GM12878 (cell line): ENCODE results near the gene SMAD2. TPM values are rescaled to one million over a fixed set of nuclear protein-coding genes. Genes with fewer than 3 reads are reported as not detected.
A peak's percentile ranks its signal among the peaks of the same experiment; 100 is the strongest.

Experiments
- ATAC-seq: fragments of 200-7000 bp; cut with Tn5 transposase; 3 replicates; pipeline ENCODE4 v1.9.1; 2020; ENCODE audit warnings: mild to moderate bottlenecking, moderate library complexity
- BruUV-seq: library from RNA; stranded (reverse); fragments of 400-500 nt; replicated peaks from 2 replicates; lab custom pipeline; 2021; lab: Mats Ljungman, UMichigan
- CTCF ChIA-PET: fragments of 300-600 bp; sonication (Branson Sonifier 250); formaldehyde crosslinking; extraction: SDS; loops from one replicate; lab custom pipeline; 2021; ENCODE audit warnings: inconsistent platforms; lab: Yijun Ruan, JAX
- POLR2A ChIA-PET: fragments of 350-600 bp; formaldehyde crosslinking; extraction: SDS; loops from one replicate; lab custom pipeline; 2021; ENCODE audit warnings: inconsistent platforms; lab: Charles Lee
- RAD21 ChIA-PET: fragments of 300-600 bp; sonication (Branson Sonifier 250); formaldehyde crosslinking; loops from one replicate; lab custom pipeline; 2023; ENCODE audit warnings: antibody characterized with exemption; ENCODE audit not compliant: unreplicated experiment; lab: Charles Lee
- SMC1A ChIA-PET: fragments of 300-600 bp; sonication (Branson Sonifier 250); formaldehyde crosslinking; loops from one replicate; lab custom pipeline; 2023; ENCODE audit not compliant: unreplicated experiment, uncharacterized antibody; lab: Charles Lee
- DNase-seq: peaks from one replicate; pipeline ENCODE4 v3.0.0-alpha.2; 2011; ENCODE audit warnings: low read depth, low spot score
- FAIRE-seq: peaks from 3 replicates; lab custom pipeline; 2011; peaks lifted over from hg19 to GRCh38; lab: Jason Lieb, UNC
- H2AFZ ChIP-seq: 2 replicates; pipeline ENCODE4 v1.6.0; 2011; ENCODE audit warnings: low read depth, low read length, control low read depth; ENCODE audit not compliant: control insufficient read depth
- H3K27ac ChIP-seq: 2 replicates; pipeline ENCODE4 v1.5.1; 2011; ENCODE audit warnings: control low read depth; ENCODE audit not compliant: control insufficient read depth, insufficient read depth
- H3K27me3 ChIP-seq, 2 experiments: replicated peaks in 1 of 2; 2 replicates each; pipeline versions ENCODE4 v1.6.0 to v1.6.1; 2011; ENCODE audit warnings: low read length in 1 of 2; ENCODE audit not compliant: control insufficient read depth in 2 of 2, insufficient read depth in 2 of 2
- H3K36me3 ChIP-seq, 2 experiments: 2 replicates each; pipeline ENCODE4 v1.5.1; 2011; ENCODE audit warnings: low read length in 1 of 2; ENCODE audit not compliant: control insufficient read depth in 2 of 2, insufficient read depth in 2 of 2
- H3K4me1 ChIP-seq: 2 replicates; pipeline ENCODE4 v1.6.1; 2011; ENCODE audit warnings: mild to moderate bottlenecking, low read length, moderate library complexity, mixed read lengths; ENCODE audit not compliant: control insufficient read depth, insufficient read depth
- H3K4me2 ChIP-seq: 2 replicates; pipeline ENCODE4 v1.6.0; 2011; ENCODE audit warnings: control low read depth; ENCODE audit not compliant: control insufficient read depth, insufficient read depth
- H3K4me3 ChIP-seq: fragments of 200-600 bp; sonication (generic); 2 replicates; pipeline ENCODE4 v1.5.1; 2016
- H3K79me2 ChIP-seq: 2 replicates; pipeline ENCODE4 v1.6.0; 2011; ENCODE audit warnings: low read length; ENCODE audit not compliant: control insufficient read depth, insufficient read depth
- H3K9ac ChIP-seq: 2 replicates; pipeline ENCODE4 v1.8.0; 2011; ENCODE audit warnings: low read length, control low read depth, mixed read lengths; ENCODE audit not compliant: control insufficient read depth, insufficient read depth
- H3K9me3 ChIP-seq: replicated peaks from 3 replicates; pipeline ENCODE4 v1.5.1; 2011; ENCODE audit warnings: mild to moderate bottlenecking, low read length; ENCODE audit not compliant: control insufficient read depth, insufficient read depth
- H4K20me1 ChIP-seq: 2 replicates; pipeline ENCODE4 v1.6.0; 2011; ENCODE audit not compliant: control insufficient read depth, insufficient read depth
- ATF7 ChIP-seq: fragments of 450-650 bp; IDR thresholded peaks from 2 replicates; pipeline ENCODE4 v1.6.1; 2016; ENCODE audit warnings: low read depth, mild to moderate bottlenecking
- ETV6 ChIP-seq, 2 experiments: fragments of 450-650 bp in 1 of 2; IDR thresholded peaks in 1 of 2; conservative IDR thresholded peaks in 1 of 2; 2 replicates each; pipeline ENCODE4 v1.6.1; 2014; ENCODE audit warnings: antibody characterized with exemption in 1 of 2, borderline replicate concordance in 1 of 2, low read depth in 1 of 2, mild to moderate bottlenecking in 1 of 2, moderate library complexity in 1 of 2
- HDAC6 ChIP-seq: fragments of 200-600 bp; sonication (generic); IDR thresholded peaks from one replicate; pipeline ENCODE4 v1.8.0; 2017; ENCODE audit warnings: antibody characterized with exemption; ENCODE audit not compliant: unreplicated experiment
- IKZF2 ChIP-seq, 2 experiments: fragments of 450-650 bp; IDR thresholded peaks; 2 replicates each; pipeline ENCODE4 v1.6.1; 2017; ENCODE audit warnings: mild to moderate bottlenecking in 2 of 2, moderate library complexity in 2 of 2
- NFYA ChIP-seq: IDR thresholded peaks from 2 replicates; pipeline ENCODE4 v1.6.1; 2011; ENCODE audit warnings: low read depth, mild to moderate bottlenecking, low read length, improper control_type of control experiment, borderline replicate concordance
- RCOR1 ChIP-seq: conservative IDR thresholded peaks from 2 replicates; pipeline ENCODE4 v1.6.1; 2012; ENCODE audit warnings: low read depth, low read length, improper control_type of control experiment
- RFX5 ChIP-seq: IDR thresholded peaks from 2 replicates; pipeline ENCODE4 v1.6.1; 2011; ENCODE audit warnings: low read depth, low read length, improper control_type of control experiment
- SUZ12 ChIP-seq: fragments of 200-600 bp; sonication (generic); IDR thresholded peaks from one replicate; pipeline ENCODE4 v1.6.1; 2018; ENCODE audit warnings: antibody characterized with exemption, mild to moderate bottlenecking; ENCODE audit not compliant: unreplicated experiment
- TCF3 ChIP-seq: IDR thresholded peaks from 2 replicates; pipeline ENCODE4 v1.6.1; 2012; ENCODE audit warnings: low read depth, mild to moderate bottlenecking, low read length, borderline replicate concordance; ENCODE audit not compliant: insufficient read depth
- WGBS: methylation state at CpG from one replicate; pipeline ENCODE4 v1.1.6; 2016; ENCODE audit warnings: low lambda C conversion rate; ENCODE audit not compliant: insufficient replicate concordance, insufficient coverage; ENCODE audit errors: missing lambda C conversion rate; 5-methylcytosine and 5-hydroxymethylcytosine counted together
- in situ Hi-C: fragments of 300-500 bp; cut with MboI; formaldehyde crosslinking; loops from 9 replicates; pipeline ENCODE4 v1.14.3; 2018; ENCODE audit warnings: mixed read lengths
- intact Hi-C: fragments of 100-400 bp; cut with micrococcal nuclease; formaldehyde crosslinking; loops from one replicate; pipeline ENCODE4 v1.14.2; 2022; ENCODE audit not compliant: unreplicated experiment
- polyA plus RNA-seq, 11 experiments: library from polyadenylated mRNA; depleted of rRNA in 4 of 11; unstranded in 6 of 11; stranded (reverse) in 5 of 11; fragments of >200 nt; fragmentation: Nextera tagmentation in 4 of 11; fragmentation: Illumina TruSeq in 1 of 11; extraction: Ambion mirVana in 4 of 11; extraction: Trizol in 1 of 11; gene quantifications; 1 replicate in 1 of 11; 2 replicates in 10 of 11; pipeline versions ENCODE4 v1.2.1 to v1.2.3, GENCODE V29; 2011 to 2016; ENCODE audit warnings: inconsistent platforms in 2 of 11, missing spikeins in 2 of 11, low read depth in 1 of 11
- total RNA-seq, 4 experiments: library from RNA; depleted of rRNA in 3 of 4; stranded (reverse); fragments of >200 nt in 3 of 4; fragmentation: Illumina TruSeq in 1 of 4; extraction: Trizol in 1 of 4; gene quantifications; 2 replicates each; pipeline versions ENCODE4 v1.2.1 to v1.2.3, GENCODE V29; 2013 to 2021
- TF ChIP-seq, protein P1 (sequence below): fragments of 450-650 bp; conservative IDR thresholded peaks from 2 replicates; pipeline ENCODE4 v1.6.1; 2017; ENCODE audit warnings: mild to moderate bottlenecking, moderate library complexity
- TF ChIP-seq, protein P2 (sequence below): fragments of 450-650 bp; IDR thresholded peaks from 2 replicates; pipeline ENCODE4 v1.6.1; 2016; ENCODE audit warnings: mild to moderate bottlenecking
- TF ChIP-seq, protein P3 (sequence below): fragments of 450-650 bp; formaldehyde crosslinking; IDR thresholded peaks from 2 replicates; pipeline ENCODE4 v1.4.0; 2020; ENCODE audit warnings: mild to moderate bottlenecking, moderate library complexity
- TF ChIP-seq, protein P4 (sequence below): IDR thresholded peaks from 2 replicates; pipeline ENCODE4 v1.6.1; 2011; ENCODE audit warnings: mild to moderate bottlenecking, low read depth, low read length, moderate library complexity; ENCODE audit not compliant: insufficient replicate concordance
- TF ChIP-seq, protein P5 (sequence below): IDR thresholded peaks from 2 replicates; pipeline ENCODE4 v1.6.1; 2011; ENCODE audit warnings: low read depth, mild to moderate bottlenecking, low read length, moderate library complexity, borderline replicate concordance; ENCODE audit errors: extremely low read depth

Gene SMAD2
- total and polyA plus RNA-seq, 10 of the 15 experiments (the other 5 are each of a cell fraction or from before 2014, with no cell fraction given), result 28.8 to 111 (median 65.8) TPM

DNA sequence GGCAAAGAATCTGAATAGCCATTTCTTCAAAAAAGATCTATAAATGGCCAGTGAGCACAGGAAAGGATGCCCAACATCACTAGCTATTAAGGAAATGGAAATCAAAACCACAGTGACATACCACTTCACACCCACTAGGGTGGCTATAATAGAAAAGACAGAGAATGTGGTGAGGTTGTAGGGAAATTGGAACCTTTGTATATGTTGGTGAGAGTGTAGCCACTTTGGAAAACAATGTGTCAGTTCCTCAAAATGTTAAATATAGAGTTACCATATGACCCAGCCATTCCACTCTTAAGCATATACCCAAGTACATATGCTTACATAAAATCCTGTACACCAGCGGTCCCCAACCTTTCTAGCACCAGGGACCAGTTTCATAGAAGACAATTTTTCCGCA lies 152.8 kb downstream of the SMAD2 start:
- Histone ChIP-seq H4K20me1 (no peaks in the 10 kb centered on the region), H3K9me3 (no peaks in the 10 kb centered on the region), H3K4me1 (no peaks in the 10 kb centered on the region), H2AFZ (no peak overlapping the region), H3K27me3 (no peaks in the 10 kb centered on the region), H3K4me3 (no peak overlapping the region), H3K79me2 (no peaks in the 10 kb centered on the region), H3K27ac (no peak overlapping the region), H3K36me3 (no peaks in the 10 kb centered on the region), H3K4me2 (no peak overlapping the region), H3K9ac (no peak overlapping the region)
- DNase-seq, result no peak
- in situ Hi-C loops (loop anchor here (5.0 to 10.0 kb wide), 2 partner anchors 245 to 667 kb away; no protein-coding TSS in a partner anchor), intact Hi-C loops (no loop called here)
- ChIA-PET RAD21 (no interaction called here), POLR2A (no interaction called here), SMC1A (interaction anchor here (1.0 to 2.3 kb wide), 2 partner anchors 11 to 219 kb away, joined by 4 to 6 read pairs; no protein-coding TSS in a partner anchor), CTCF (interaction anchor here (0.9 kb wide), 1 partner anchor 253 kb away, joined by 4 read pairs; no protein-coding TSS in a partner anchor)
- peak; percentile 28; the same call in 1 of the 3 replicates for ATAC-seq
- 47% methylated on average over 2 of the region's 2 CpGs for WGBS
- no TSS peak for BruUV-seq
- FAIRE-seq, result no peak
- no peak for TF ChIP-seq RCOR1
- TF ChIP-seq ATF7, result no peak
- TF ChIP-seq, protein P1, sequence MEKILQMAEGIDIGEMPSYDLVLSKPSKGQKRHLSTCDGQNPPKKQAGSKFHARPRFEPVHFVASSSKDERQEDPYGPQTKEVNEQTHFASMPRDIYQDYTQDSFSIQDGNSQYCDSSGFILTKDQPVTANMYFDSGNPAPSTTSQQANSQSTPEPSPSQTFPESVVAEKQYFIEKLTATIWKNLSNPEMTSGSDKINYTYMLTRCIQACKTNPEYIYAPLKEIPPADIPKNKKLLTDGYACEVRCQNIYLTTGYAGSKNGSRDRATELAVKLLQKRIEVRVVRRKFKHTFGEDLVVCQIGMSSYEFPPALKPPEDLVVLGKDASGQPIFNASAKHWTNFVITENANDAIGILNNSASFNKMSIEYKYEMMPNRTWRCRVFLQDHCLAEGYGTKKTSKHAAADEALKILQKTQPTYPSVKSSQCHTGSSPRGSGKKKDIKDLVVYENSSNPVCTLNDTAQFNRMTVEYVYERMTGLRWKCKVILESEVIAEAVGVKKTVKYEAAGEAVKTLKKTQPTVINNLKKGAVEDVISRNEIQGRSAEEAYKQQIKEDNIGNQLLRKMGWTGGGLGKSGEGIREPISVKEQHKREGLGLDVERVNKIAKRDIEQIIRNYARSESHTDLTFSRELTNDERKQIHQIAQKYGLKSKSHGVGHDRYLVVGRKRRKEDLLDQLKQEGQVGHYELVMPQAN, result no peak
- TF ChIP-seq, protein P2, sequence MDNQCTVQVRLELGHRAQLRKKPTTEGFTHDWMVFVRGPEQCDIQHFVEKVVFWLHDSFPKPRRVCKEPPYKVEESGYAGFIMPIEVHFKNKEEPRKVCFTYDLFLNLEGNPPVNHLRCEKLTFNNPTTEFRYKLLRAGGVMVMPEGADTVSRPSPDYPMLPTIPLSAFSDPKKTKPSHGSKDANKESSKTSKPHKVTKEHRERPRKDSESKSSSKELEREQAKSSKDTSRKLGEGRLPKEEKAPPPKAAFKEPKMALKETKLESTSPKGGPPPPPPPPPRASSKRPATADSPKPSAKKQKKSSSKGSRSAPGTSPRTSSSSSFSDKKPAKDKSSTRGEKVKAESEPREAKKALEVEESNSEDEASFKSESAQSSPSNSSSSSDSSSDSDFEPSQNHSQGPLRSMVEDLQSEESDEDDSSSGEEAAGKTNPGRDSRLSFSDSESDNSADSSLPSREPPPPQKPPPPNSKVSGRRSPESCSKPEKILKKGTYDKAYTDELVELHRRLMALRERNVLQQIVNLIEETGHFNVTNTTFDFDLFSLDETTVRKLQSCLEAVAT, result no peak
- TF ChIP-seq, protein P3, sequence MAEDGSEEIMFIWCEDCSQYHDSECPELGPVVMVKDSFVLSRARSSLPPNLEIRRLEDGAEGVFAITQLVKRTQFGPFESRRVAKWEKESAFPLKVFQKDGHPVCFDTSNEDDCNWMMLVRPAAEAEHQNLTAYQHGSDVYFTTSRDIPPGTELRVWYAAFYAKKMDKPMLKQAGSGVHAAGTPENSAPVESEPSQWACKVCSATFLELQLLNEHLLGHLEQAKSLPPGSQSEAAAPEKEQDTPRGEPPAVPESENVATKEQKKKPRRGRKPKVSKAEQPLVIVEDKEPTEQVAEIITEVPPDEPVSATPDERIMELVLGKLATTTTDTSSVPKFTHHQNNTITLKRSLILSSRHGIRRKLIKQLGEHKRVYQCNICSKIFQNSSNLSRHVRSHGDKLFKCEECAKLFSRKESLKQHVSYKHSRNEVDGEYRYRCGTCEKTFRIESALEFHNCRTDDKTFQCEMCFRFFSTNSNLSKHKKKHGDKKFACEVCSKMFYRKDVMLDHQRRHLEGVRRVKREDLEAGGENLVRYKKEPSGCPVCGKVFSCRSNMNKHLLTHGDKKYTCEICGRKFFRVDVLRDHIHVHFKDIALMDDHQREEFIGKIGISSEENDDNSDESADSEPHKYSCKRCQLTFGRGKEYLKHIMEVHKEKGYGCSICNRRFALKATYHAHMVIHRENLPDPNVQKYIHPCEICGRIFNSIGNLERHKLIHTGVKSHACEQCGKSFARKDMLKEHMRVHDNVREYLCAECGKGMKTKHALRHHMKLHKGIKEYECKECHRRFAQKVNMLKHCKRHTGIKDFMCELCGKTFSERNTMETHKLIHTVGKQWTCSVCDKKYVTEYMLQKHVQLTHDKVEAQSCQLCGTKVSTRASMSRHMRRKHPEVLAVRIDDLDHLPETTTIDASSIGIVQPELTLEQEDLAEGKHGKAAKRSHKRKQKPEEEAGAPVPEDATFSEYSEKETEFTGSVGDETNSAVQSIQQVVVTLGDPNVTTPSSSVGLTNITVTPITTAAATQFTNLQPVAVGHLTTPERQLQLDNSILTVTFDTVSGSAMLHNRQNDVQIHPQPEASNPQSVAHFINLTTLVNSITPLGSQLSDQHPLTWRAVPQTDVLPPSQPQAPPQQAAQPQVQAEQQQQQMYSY (CRISPR knock-in tag), result no peak
- no peak for TF ChIP-seq IKZF2 (IDR thresholded peaks at IDR 0.05)
- TF ChIP-seq, protein P4, sequence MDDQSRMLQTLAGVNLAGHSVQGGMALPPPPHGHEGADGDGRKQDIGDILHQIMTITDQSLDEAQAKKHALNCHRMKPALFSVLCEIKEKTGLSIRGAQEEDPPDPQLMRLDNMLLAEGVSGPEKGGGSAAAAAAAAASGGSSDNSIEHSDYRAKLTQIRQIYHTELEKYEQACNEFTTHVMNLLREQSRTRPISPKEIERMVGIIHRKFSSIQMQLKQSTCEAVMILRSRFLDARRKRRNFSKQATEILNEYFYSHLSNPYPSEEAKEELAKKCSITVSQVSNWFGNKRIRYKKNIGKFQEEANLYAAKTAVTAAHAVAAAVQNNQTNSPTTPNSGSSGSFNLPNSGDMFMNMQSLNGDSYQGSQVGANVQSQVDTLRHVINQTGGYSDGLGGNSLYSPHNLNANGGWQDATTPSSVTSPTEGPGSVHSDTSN, result no peak
- no peak for TF ChIP-seq NFYA
- TF ChIP-seq RFX5, result no peak
- no peak for TF ChIP-seq HDAC6
- TF ChIP-seq TCF3, result no peak
- TF ChIP-seq SUZ12, result no peak
- no peak for TF ChIP-seq ETV6 (conservative IDR thresholded peaks at IDR 0.05 in 1 of 2, IDR thresholded peaks at IDR 0.05 in 1 of 2; ENCODE audit: borderline replicate concordance in 1 of 2, low read depth in 1 of 2)
- TF ChIP-seq, protein P5, sequence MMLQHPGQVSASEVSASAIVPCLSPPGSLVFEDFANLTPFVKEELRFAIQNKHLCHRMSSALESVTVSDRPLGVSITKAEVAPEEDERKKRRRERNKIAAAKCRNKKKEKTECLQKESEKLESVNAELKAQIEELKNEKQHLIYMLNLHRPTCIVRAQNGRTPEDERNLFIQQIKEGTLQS, result no peak
